ENCODE data around the gene ZNF512B. TPM values are rescaled to one million over a fixed set of nuclear protein-coding genes. Genes with fewer than 3 reads are reported as not detected.
"Not testable (repeated sequence)": the region's sequence is repeated elsewhere in the genome, so short reads cannot be mapped to it uniquely, and the experiment has no call there.

Gene ZNF512B, protein sequence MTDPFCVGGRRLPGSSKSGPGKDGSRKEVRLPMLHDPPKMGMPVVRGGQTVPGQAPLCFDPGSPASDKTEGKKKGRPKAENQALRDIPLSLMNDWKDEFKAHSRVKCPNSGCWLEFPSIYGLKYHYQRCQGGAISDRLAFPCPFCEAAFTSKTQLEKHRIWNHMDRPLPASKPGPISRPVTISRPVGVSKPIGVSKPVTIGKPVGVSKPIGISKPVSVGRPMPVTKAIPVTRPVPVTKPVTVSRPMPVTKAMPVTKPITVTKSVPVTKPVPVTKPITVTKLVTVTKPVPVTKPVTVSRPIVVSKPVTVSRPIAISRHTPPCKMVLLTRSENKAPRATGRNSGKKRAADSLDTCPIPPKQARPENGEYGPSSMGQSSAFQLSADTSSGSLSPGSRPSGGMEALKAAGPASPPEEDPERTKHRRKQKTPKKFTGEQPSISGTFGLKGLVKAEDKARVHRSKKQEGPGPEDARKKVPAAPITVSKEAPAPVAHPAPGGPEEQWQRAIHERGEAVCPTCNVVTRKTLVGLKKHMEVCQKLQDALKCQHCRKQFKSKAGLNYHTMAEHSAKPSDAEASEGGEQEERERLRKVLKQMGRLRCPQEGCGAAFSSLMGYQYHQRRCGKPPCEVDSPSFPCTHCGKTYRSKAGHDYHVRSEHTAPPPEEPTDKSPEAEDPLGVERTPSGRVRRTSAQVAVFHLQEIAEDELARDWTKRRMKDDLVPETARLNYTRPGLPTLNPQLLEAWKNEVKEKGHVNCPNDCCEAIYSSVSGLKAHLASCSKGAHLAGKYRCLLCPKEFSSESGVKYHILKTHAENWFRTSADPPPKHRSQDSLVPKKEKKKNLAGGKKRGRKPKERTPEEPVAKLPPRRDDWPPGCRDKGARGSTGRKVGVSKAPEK
- total RNA-seq, result 10.3 TPM

- Histone ChIP-seq H3K4me3 (peak within 1 kb of the TSS; percentile 59 to 90), H3K9me3 (no peaks in the 10 kb centered on the region), H3K36me3 (peaks cover 0 to 19% of the 10 kb centered on the region in 2 donors), H3K27ac (peak within 1 kb of the TSS; percentile 72), H3K27me3 (no peaks in the 10 kb centered on the region), H3K4me1 (peaks cover 40% of the 10 kb centered on the region)
- intact Hi-C loops (cut with DNase I), result no loop called here
- TF ChIP-seq CTCF (IDR thresholded peaks at IDR 0.05) (no peak), POLR2A (IDR thresholded peaks at IDR 0.05) (no peak), POLR2AphosphoS5 (IDR thresholded peaks at IDR 0.05; ENCODE audit: insufficient read depth in 1 of 2, low read depth in 1 of 2) (no peak)
- no peak for DNase-seq (ENCODE audit: extremely low spot score in 2 of 2)
Observed at GRCh38 chr20:63969838-63970713, at the start of gene ZNF512B. ZNF512B (minus strand) TSS chr20:63969930; CDS start chr20:63967950, 1,980 bp downstream.

DNA sequence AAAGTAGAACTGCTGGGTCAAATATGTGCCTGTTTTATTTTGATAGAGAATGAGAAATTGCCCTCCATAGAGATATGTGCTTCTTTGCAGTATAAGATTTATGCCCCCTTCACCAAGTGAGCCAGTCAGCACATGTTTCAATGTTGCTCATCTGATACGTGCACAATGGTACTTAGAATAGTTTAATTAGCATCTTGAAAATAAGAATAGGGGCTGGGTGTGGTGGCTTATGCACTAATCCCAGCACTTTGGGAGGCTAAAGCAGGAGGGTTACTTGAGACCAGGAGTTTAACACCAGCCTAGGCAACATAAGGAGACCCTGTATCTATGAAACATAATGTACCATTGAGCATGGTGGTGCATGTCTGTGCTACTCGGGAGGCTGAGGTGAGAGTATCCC lies 45.9 kb upstream of the ZNF512B start:
- Histone ChIP-seq H3K27ac (no peak overlapping the region), H3K4me1 (no peaks in the 10 kb centered on the region), H3K9me3 (no peaks in the 10 kb centered on the region), H3K27me3 (no peaks in the 10 kb centered on the region), H3K4me3 (no peak overlapping the region), H3K36me3 (peaks cover 3 to 82% of the 10 kb centered on the region in 2 donors)
- no peak for DNase-seq (ENCODE audit: extremely low spot score in 2 of 2)
- intact Hi-C loops (cut with DNase I), result no loop called here
- TF ChIP-seq CTCF (IDR thresholded peaks at IDR 0.05) (no peak), POLR2AphosphoS5 (IDR thresholded peaks at IDR 0.05; ENCODE audit: insufficient read depth in 1 of 2, low read depth in 1 of 2) (no peak), POLR2A (IDR thresholded peaks at IDR 0.05) (no peak)

- peaks cover 4 to 75% of the 10 kb centered on the region in 2 donors for H3K36me3 ChIP-seq
- H3K9me3 ChIP-seq; H3K27me3 ChIP-seq; H3K4me1 ChIP-seq; H3K4me3 ChIP-seq; intact Hi-C loops (cut with DNase I); H3K27ac ChIP-seq; DNase-seq (ENCODE audit: extremely low spot score in 2 of 2): not testable (repeated sequence)
Observed at GRCh38 chr20:64012385-64013154, 42.8 kb upstream of the ZNF512B start.

GRCh38 chr20:64011366-64011779 lies 41.6 kb upstream of the ZNF512B start:
- no peak overlapping the region for H3K4me3 ChIP-seq
- DNase-seq (ENCODE audit: extremely low spot score in 2 of 2), result no peak
- H3K36me3 ChIP-seq, result peaks cover 4 to 63% of the 10 kb centered on the region in 2 donors
- no peaks in the 10 kb centered on the region for H3K9me3 ChIP-seq
- intact Hi-C loops (cut with DNase I), result no loop called here
- no peaks in the 10 kb centered on the region for H3K4me1 ChIP-seq
- no peak for TF ChIP-seq POLR2A (IDR thresholded peaks at IDR 0.05)
- no peak for TF ChIP-seq CTCF (IDR thresholded peaks at IDR 0.05)
- TF ChIP-seq POLR2AphosphoS5 (IDR thresholded peaks at IDR 0.05; ENCODE audit: insufficient read depth in 1 of 2, low read depth in 1 of 2), result no peak
- no peak overlapping the region for H3K27ac ChIP-seq
- no peaks in the 10 kb centered on the region for H3K27me3 ChIP-seq

All from vagina (tissue), 2 donors.